CD8-positive, alpha-beta memory T cell (primary cell): ENCODE results near the gene FAM236C. TPM values are rescaled to one million over a fixed set of nuclear protein-coding genes. Genes with fewer than 3 reads are reported as not detected.
"Not testable (repeated sequence)": the region's sequence is repeated elsewhere in the genome, so short reads cannot be mapped to it uniquely, and the experiment has no call there.

Source experiments
- CTCF ChIA-PET: fragments of 350-600 bp; sonication (Branson Sonifier 250); formaldehyde crosslinking; loops from one replicate; lab custom pipeline; 2021; ENCODE audit warnings: antibody characterized with exemption; lab: Charles Lee
- POLR2A ChIA-PET: fragments of 350-600 bp; sonication (Branson Sonifier 250); formaldehyde crosslinking; loops from one replicate; lab custom pipeline; 2021; ENCODE audit warnings: antibody characterized with exemption; lab: Charles Lee
- DNase-seq, 5 donors: peaks; one replicate each; pipeline versions ENCODE4 v3.0.0 to v3.0.0-alpha.2; 2020 to 2022; ENCODE audit warnings: mixed read lengths in 1 of 5
- H3K27ac ChIP-seq: one replicate; pipeline ENCODE4 v1.7.0; 2013; ENCODE audit warnings: low read depth, mild to moderate bottlenecking, low read length, moderate library complexity
- H3K27me3 ChIP-seq: 2 replicates; pipeline ENCODE4 v1.7.0; 2013; ENCODE audit warnings: low read length, mild to moderate bottlenecking; ENCODE audit not compliant: insufficient read depth, poor library complexity, severe bottlenecking
- H3K36me3 ChIP-seq: 2 replicates; pipeline ENCODE4 v1.7.0; 2013; ENCODE audit warnings: mild to moderate bottlenecking, low read length, moderate library complexity; ENCODE audit not compliant: insufficient read depth
- H3K4me1 ChIP-seq: 2 replicates; pipeline ENCODE4 v1.7.0; 2013; ENCODE audit warnings: mild to moderate bottlenecking, low read length, moderate library complexity; ENCODE audit not compliant: insufficient read depth
- H3K4me3 ChIP-seq: 2 replicates; pipeline ENCODE4 v1.7.0; 2013; ENCODE audit warnings: mild to moderate bottlenecking, low read length
- H3K9me3 ChIP-seq: 2 replicates; pipeline ENCODE4 v1.7.0; 2013; ENCODE audit warnings: mild to moderate bottlenecking, low read length
- H3K27ac Mint-ChIP-seq, 8 donors: one replicate each; pipeline ENCODE4 v1.8.0; 2020 to 2021; ENCODE audit warnings: mixed read lengths in 8 of 8, mild to moderate bottlenecking in 6 of 8, inconsistent platforms in 3 of 8, moderate library complexity in 3 of 8
- H3K27me3 Mint-ChIP-seq, 2 donors: one replicate each; pipeline ENCODE4 v1.8.0; 2020 to 2021; ENCODE audit warnings: mixed read lengths in 2 of 2, mild to moderate bottlenecking in 1 of 2, moderate library complexity in 1 of 2
- H3K36me3 Mint-ChIP-seq, 3 donors: one replicate each; pipeline ENCODE4 v1.8.0; 2020 to 2021; ENCODE audit warnings: mixed read lengths in 3 of 3, inconsistent platforms in 1 of 3, mild to moderate bottlenecking in 1 of 3
- H3K4me1 Mint-ChIP-seq, 3 donors: one replicate each; pipeline ENCODE4 v1.8.0; 2020 to 2021; ENCODE audit warnings: mixed read lengths in 3 of 3, inconsistent platforms in 1 of 3, mild to moderate bottlenecking in 1 of 3
- H3K4me3 Mint-ChIP-seq, 7 donors: one replicate each; pipeline ENCODE4 v1.8.0; 2020 to 2021; ENCODE audit warnings: mixed read lengths in 7 of 7, mild to moderate bottlenecking in 6 of 7, moderate library complexity in 4 of 7, inconsistent platforms in 2 of 7
- H3K9me3 Mint-ChIP-seq, 5 donors: one replicate each; pipeline ENCODE4 v1.8.0; 2020 to 2022; ENCODE audit warnings: mixed read lengths in 5 of 5, mild to moderate bottlenecking in 3 of 5, moderate library complexity in 2 of 5, inconsistent platforms in 1 of 5
- polyA plus RNA-seq: library from polyadenylated mRNA; unstranded; fragments of 300-500 nt; fragmentation: Illumina TruSeq; gene quantifications from one replicate; pipeline ENCODE4 v1.2.3, GENCODE V29; 2021
- total RNA-seq, 2 experiments: library from RNA; stranded (reverse); gene quantifications; one replicate each; pipeline ENCODE4 v1.2.3, GENCODE V29; 2021

Gene FAM236C
- total RNA-seq (not detected), polyA plus RNA-seq (not detected)

DNA sequence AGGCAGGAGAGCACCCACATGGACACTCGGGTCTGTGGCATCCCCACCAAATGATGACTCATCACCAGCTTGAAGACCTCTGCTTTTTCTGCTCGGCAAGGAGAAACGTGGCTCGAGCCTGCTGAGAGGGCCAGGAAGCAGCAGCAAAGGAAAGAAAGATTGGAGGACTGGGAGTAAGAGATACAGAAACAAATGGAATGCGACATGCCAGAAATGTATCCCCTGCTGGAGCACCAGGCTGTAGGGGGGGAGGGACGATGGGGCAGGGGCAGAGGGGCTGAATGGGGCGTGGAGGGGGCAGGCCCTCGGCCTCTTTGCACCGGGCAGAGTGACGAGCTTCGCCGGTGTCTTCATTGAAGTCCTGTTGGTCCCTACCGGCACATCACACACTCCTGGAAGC, at the start of gene FAM236C:
Gene FAM236C, plus strand, starts transcription at position 301 of the 400 bp plus-strand sequence. CDS start 100 bp downstream, outside the sequence.
- not testable (repeated sequence) for H3K27me3 Mint-ChIP-seq, H3K36me3 Mint-ChIP-seq

DNA sequence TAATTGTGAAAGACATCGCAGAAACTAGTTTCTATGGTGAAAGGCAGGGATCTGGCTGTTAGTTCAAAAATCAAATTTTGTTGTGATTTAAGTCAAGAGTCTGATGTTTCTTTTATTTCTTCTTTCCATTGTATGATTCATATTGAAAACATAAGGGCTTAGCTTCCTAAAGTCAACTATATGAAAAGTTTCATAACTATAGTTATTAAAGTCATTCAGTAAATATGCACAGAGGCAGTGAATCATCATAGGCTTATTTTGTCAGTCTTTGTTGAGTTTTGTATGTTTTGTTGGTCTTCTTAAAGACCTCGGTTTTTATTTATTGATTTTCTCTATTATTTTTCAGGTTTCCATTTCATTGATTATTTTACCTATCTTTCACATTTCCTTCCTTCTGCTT, 29.5 kb upstream of the FAM236C start:
- H3K36me3 Mint-ChIP-seq, H3K27ac ChIP-seq, H3K4me3 ChIP-seq, H3K4me3 Mint-ChIP-seq, H3K4me1 ChIP-seq, H3K9me3 Mint-ChIP-seq, CTCF ChIA-PET, H3K9me3 ChIP-seq, POLR2A ChIA-PET, DNase-seq, H3K4me1 Mint-ChIP-seq, H3K27me3 Mint-ChIP-seq, H3K27ac Mint-ChIP-seq, H3K36me3 ChIP-seq, H3K27me3 ChIP-seq: not testable (repeated sequence)

More for the DNA sequence above, at the start of gene FAM236C:
- H3K4me3 ChIP-seq, H3K27ac Mint-ChIP-seq, H3K36me3 ChIP-seq, H3K27me3 ChIP-seq, H3K4me1 Mint-ChIP-seq, H3K9me3 Mint-ChIP-seq, H3K4me1 ChIP-seq, H3K27ac ChIP-seq, POLR2A ChIA-PET, H3K4me3 Mint-ChIP-seq, CTCF ChIA-PET, DNase-seq, H3K9me3 ChIP-seq: not testable (repeated sequence)

DNA sequence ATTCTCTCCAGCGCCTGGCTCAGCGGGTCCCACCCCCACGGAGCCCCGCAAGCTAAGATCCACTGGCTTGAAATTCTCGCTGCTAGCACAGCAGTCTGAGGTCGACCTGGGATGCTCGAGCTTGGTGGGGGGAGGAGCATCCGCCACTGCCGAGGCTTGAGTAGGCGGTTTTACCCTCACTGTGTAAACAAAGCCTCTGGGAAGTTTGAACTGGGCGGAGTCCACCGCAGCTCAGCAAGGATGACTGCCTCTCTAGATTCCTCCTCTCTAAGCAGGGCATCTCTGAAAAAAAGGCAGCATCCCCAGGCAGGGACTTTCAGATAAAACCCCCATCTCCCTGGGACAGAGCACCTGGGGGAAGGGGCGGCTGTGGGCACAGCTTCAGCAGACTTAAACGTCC, 22.7 kb upstream of the FAM236C start:
- H3K4me1 Mint-ChIP-seq, H3K4me1 ChIP-seq, DNase-seq, H3K4me3 ChIP-seq, H3K4me3 Mint-ChIP-seq, H3K27ac Mint-ChIP-seq, CTCF ChIA-PET, H3K9me3 ChIP-seq, H3K27me3 Mint-ChIP-seq, H3K36me3 ChIP-seq, H3K27ac ChIP-seq, H3K27me3 ChIP-seq, POLR2A ChIA-PET, H3K9me3 Mint-ChIP-seq, H3K36me3 Mint-ChIP-seq: not testable (repeated sequence)

DNA sequence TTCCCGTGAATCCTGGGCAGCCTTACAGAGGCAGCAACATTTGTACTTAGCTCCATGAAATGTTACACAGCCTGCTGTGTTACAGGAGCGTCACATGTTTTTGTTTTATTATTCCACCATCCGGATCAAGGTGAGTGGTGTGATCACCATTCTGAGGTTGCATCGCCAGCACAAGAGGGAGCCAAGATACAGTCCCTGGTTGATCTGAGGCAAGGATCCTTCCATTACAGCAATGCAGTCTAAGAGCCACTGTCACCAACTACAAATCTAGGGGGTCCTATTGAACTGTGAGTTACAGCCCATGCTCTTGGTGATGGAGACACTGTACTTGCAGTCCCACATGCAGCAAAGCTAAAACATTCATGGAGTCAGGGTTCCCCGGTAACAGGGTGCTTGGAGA, 3.7 kb downstream of the FAM236C start:
- H3K4me1 Mint-ChIP-seq, H3K27me3 ChIP-seq, H3K27ac Mint-ChIP-seq, CTCF ChIA-PET, POLR2A ChIA-PET, H3K36me3 ChIP-seq, H3K27ac ChIP-seq, H3K27me3 Mint-ChIP-seq, H3K4me3 ChIP-seq, H3K4me1 ChIP-seq, DNase-seq, H3K4me3 Mint-ChIP-seq, H3K9me3 Mint-ChIP-seq, H3K9me3 ChIP-seq, H3K36me3 Mint-ChIP-seq: not testable (repeated sequence)

DNA sequence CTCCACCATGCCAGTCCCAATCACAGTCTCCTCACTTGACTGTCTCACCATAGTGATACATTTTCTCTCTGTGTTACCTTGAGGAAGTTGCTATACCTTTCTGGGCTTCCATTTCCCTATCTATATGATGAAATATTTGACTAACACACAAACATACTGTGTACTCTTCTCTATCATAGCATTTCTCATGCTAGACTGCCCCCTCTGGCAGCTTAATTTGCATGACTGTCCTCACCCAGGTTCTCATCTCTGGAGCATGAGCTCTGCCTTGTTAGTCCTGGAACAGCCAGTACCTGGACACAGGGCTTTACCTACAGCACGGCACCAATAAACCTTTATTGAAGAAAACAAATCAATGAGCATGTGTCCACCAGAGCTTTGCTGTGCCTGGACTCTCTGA, 19.9 kb downstream of the FAM236C start:
- H3K4me3 ChIP-seq, H3K36me3 ChIP-seq, H3K9me3 Mint-ChIP-seq, H3K27ac Mint-ChIP-seq, H3K4me3 Mint-ChIP-seq, H3K9me3 ChIP-seq, H3K27me3 ChIP-seq, H3K36me3 Mint-ChIP-seq, DNase-seq, H3K4me1 Mint-ChIP-seq, POLR2A ChIA-PET, H3K4me1 ChIP-seq, H3K27ac ChIP-seq, H3K27me3 Mint-ChIP-seq, CTCF ChIA-PET: not testable (repeated sequence)

DNA sequence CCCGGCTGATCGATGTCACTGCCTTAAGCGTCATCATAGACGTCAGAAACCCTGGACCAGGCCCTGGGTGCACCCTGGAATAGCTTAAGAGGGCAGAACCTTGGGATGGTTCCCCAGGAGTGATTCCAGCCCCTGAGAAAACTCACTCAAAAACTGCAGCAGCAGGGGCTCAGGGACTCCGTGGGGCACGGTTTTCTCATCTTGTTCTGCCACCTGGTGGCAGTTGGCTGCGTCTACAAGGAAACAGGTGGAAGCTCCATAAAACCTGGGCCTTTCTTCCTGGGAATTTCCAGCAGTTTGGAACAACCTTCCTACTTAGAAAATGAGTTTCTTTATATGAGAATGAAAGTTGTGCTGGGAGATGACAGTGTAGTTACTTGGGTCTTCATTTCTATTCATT, 24.0 kb downstream of the FAM236C start:
- H3K27me3 ChIP-seq, H3K4me1 Mint-ChIP-seq, H3K27ac Mint-ChIP-seq, H3K9me3 ChIP-seq, H3K27me3 Mint-ChIP-seq, DNase-seq, H3K36me3 ChIP-seq, H3K27ac ChIP-seq, H3K4me3 Mint-ChIP-seq, POLR2A ChIA-PET, H3K4me3 ChIP-seq, H3K36me3 Mint-ChIP-seq, CTCF ChIA-PET, H3K4me1 ChIP-seq, H3K9me3 Mint-ChIP-seq: not testable (repeated sequence)

DNA sequence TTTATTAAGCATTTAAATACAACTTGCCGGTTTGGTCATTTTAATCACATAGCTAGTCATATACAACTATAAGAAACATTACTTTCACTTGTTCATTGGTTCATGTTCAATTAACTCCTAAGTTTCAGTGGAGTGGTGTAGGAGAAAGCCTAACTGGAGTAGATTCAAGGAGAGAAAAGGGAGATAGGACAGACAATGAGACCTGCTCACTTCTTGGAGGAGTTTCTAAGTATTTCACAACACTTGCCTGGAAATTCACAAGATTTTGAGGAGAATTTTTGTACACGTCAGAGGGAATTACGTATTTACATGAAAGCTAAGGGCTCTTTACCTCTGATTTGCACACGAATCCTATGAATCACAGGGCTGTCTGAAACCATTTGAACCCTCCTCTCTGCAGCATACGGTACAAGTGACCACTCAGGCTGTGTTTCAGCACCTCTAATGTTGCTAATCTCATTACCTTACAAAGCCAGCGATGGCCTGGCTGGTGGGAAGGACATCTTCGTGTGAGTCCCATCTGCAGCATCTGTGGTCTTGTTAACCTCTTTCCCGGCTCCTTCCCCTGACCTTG, 24.6 kb downstream of the FAM236C start:
- H3K4me1 ChIP-seq, CTCF ChIA-PET, H3K36me3 ChIP-seq, H3K9me3 ChIP-seq, H3K4me3 Mint-ChIP-seq, H3K27me3 Mint-ChIP-seq, H3K27ac Mint-ChIP-seq, DNase-seq, POLR2A ChIA-PET, H3K27me3 ChIP-seq, H3K4me1 Mint-ChIP-seq, H3K27ac ChIP-seq, H3K9me3 Mint-ChIP-seq, H3K4me3 ChIP-seq, H3K36me3 Mint-ChIP-seq: not testable (repeated sequence)

DNA sequence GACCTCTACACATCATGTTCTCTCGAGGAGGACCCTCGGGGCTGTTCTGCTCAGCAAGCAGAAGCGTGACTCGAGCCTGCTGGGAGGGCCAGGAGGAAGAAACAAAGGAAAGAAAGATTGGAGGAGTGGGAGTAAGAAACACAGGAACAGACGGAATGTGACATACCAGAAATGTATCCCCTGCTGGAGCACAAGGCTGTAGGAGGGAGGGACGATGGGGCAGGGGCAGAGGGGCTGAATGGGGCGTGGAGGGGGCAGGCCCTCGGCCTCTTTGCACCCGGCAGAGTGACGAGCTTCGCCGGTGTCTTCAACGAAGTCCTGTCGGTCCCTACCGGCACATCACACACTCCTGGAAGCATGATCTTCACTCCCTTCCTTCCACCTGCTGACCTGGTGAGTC, 25.5 kb downstream of the FAM236C start, which contains the start of gene FAM236A:
Gene FAM236A, plus strand, starts transcription at position 301 of the 400 bp plus-strand sequence. Its CDS starts 57 bp downstream, at position 358.
- H3K4me1 Mint-ChIP-seq, result not testable (repeated sequence)

DNA sequence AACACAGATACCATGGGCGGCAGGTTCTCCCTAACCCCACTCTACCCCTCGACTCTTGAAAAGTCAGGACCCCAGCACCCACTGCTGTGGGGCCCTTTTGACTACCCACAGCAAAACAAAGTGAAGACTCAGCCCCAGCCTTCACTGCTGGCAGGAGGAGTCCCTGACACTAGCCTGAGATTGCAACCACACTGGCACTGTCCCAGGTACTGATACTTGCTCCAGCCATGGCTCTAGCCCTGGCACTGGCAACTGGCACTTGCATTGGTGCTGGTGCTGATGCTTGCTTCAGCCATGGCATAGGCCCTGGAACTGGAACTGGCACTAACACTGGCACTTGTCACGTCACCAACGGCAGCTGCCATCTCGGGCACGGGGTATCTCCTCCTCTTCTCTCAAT, 29.9 kb downstream of the FAM236C start:
- not testable (repeated sequence) for H3K4me1 ChIP-seq, H3K4me1 Mint-ChIP-seq

More for the DNA sequence above, 25.5 kb downstream of the FAM236C start, which contains the start of gene FAM236A:
- H3K4me3 ChIP-seq, H3K9me3 ChIP-seq, POLR2A ChIA-PET, DNase-seq, H3K9me3 Mint-ChIP-seq, H3K27me3 Mint-ChIP-seq, H3K4me1 ChIP-seq, CTCF ChIA-PET, H3K36me3 Mint-ChIP-seq, H3K27ac Mint-ChIP-seq, H3K36me3 ChIP-seq, H3K4me3 Mint-ChIP-seq, H3K27ac ChIP-seq, H3K27me3 ChIP-seq: not testable (repeated sequence)

More for the DNA sequence above, 29.9 kb downstream of the FAM236C start:
- H3K4me3 Mint-ChIP-seq, POLR2A ChIA-PET, H3K9me3 ChIP-seq, H3K36me3 Mint-ChIP-seq, H3K9me3 Mint-ChIP-seq, H3K27ac Mint-ChIP-seq, CTCF ChIA-PET, H3K27me3 ChIP-seq, H3K27ac ChIP-seq, DNase-seq, H3K27me3 Mint-ChIP-seq, H3K4me3 ChIP-seq, H3K36me3 ChIP-seq: not testable (repeated sequence)
